HepG2 (cell line): ENCODE data around the gene TMEM258. TPM values are rescaled to one million over a fixed set of nuclear protein-coding genes. Genes with fewer than 3 reads are reported as not detected.
A peak's percentile ranks its signal among the peaks of the same experiment; 100 is the strongest.

Experiments used
- ASH2L ChIP-seq: fragments of 300-600, 200-600 bp; sonication (generic); IDR thresholded peaks from 2 replicates; pipeline ENCODE4 v1.7.0; 2017; ENCODE audit warnings: low read depth, mild to moderate bottlenecking, moderate library complexity, mixed read lengths, low read length; ENCODE audit not compliant: insufficient read length
- KAT8 ChIP-seq: IDR thresholded peaks from 2 replicates; pipeline ENCODE4 v1.6.1; 2016; ENCODE audit warnings: missing genetic modification reagents, missing compliant biosample characterization
- KLF11 ChIP-seq: IDR thresholded peaks from 2 replicates; pipeline ENCODE4 v1.6.1; 2016; ENCODE audit warnings: missing compliant biosample characterization
- MNT ChIP-seq: fragments of 450-650 bp; IDR thresholded peaks from 2 replicates; pipeline ENCODE4 v1.6.1; 2016
- NFE2L1 ChIP-seq: sonication (generic); formaldehyde crosslinking; IDR thresholded peaks from 2 replicates; pipeline ENCODE4 v1.4.0; 2020; ENCODE audit warnings: missing genetic modification reagents, mild to moderate bottlenecking, borderline replicate concordance
- NFYC ChIP-seq: IDR thresholded peaks from 2 replicates; pipeline ENCODE4 v1.6.1; 2016; ENCODE audit warnings: missing genetic modification reagents, missing compliant biosample characterization
- PHF8 ChIP-seq: sonication (generic); formaldehyde crosslinking; IDR thresholded peaks from 2 replicates; pipeline ENCODE4 v1.5.0; 2020; ENCODE audit warnings: missing genetic modification reagents
- POLR2G ChIP-seq: fragments of 200-400 bp; formaldehyde crosslinking; IDR thresholded peaks from 2 replicates; pipeline ENCODE4 v1.6.1; 2018; ENCODE audit warnings: mild to moderate bottlenecking, low read depth, low read length, moderate library complexity
- SIX1 ChIP-seq: sonication (generic); formaldehyde crosslinking; IDR thresholded peaks from 2 replicates; pipeline ENCODE4 v1.4.0; 2020; ENCODE audit warnings: missing genetic modification reagents, borderline replicate concordance
- SMAD3 ChIP-seq: sonication (generic); formaldehyde crosslinking; IDR thresholded peaks from 2 replicates; pipeline ENCODE4 v1.4.0; 2020; ENCODE audit warnings: missing genetic modification reagents
- SMARCC2 ChIP-seq: fragments of 450-650 bp; IDR thresholded peaks from 2 replicates; pipeline ENCODE4 v1.6.1; 2017; ENCODE audit warnings: antibody characterized with exemption, mild to moderate bottlenecking
- SP1 ChIP-seq, 2 experiments: fragments of 450-650 bp in 1 of 2; sonication (generic) in 1 of 2; formaldehyde crosslinking in 1 of 2; IDR thresholded peaks; 2 replicates each; pipeline versions ENCODE4 v1.4.0 to v1.6.1; 2016 to 2020; ENCODE audit warnings: missing genetic modification reagents in 1 of 2
- TARDBP ChIP-seq: sonication (generic); formaldehyde crosslinking; IDR thresholded peaks from 2 replicates; pipeline ENCODE4 v1.8.0; 2022; ENCODE audit warnings: mild to moderate bottlenecking, missing genetic modification reagents
- XBP1 ChIP-seq: sonication (generic); formaldehyde crosslinking; IDR thresholded peaks from 2 replicates; pipeline ENCODE4 v1.5.0; 2020; ENCODE audit warnings: missing genetic modification reagents
- YEATS2 ChIP-seq: sonication (generic); formaldehyde crosslinking; IDR thresholded peaks from 2 replicates; pipeline ENCODE4 v1.4.0; 2020; ENCODE audit warnings: missing genetic modification reagents, borderline replicate concordance
- ZFP62 ChIP-seq: sonication (generic); formaldehyde crosslinking; IDR thresholded peaks from 2 replicates; pipeline ENCODE4 v1.4.0; 2020; ENCODE audit warnings: missing genetic modification reagents
- ZNF234 ChIP-seq: sonication (generic); formaldehyde crosslinking; conservative IDR thresholded peaks from 2 replicates; pipeline ENCODE4 v1.5.1; 2020; ENCODE audit warnings: mild to moderate bottlenecking, missing genetic modification reagents
- ZNF576 ChIP-seq: sonication (generic); formaldehyde crosslinking; IDR thresholded peaks from 2 replicates; pipeline ENCODE4 v1.4.0; 2020; ENCODE audit warnings: mild to moderate bottlenecking, missing genetic modification reagents
- ZNF580 ChIP-seq: IDR thresholded peaks from 2 replicates; pipeline ENCODE4 v1.6.1; 2016; ENCODE audit warnings: low read depth, borderline replicate concordance
- ZNF704 ChIP-seq: sonication (generic); formaldehyde crosslinking; IDR thresholded peaks from 2 replicates; pipeline ENCODE4 v1.8.1; 2023; ENCODE audit warnings: mild to moderate bottlenecking, inconsistent platforms, moderate library complexity, missing genetic modification reagents, borderline replicate concordance
- polyA plus RNA-seq, 8 experiments: library from polyadenylated mRNA; depleted of rRNA in 3 of 8; stranded (reverse) in 7 of 8; unstranded in 1 of 8; fragments of >200 nt; fragmentation: Illumina TruSeq in 4 of 8; extraction: Trizol in 4 of 8; gene quantifications; 2 replicates each; pipeline versions ENCODE4 v1.2.1 to v1.2.3, GENCODE V29; 2011 to 2016; ENCODE audit warnings: low read depth in 4 of 8, missing spikeins in 1 of 8, mixed read lengths in 1 of 8; ENCODE audit not compliant: insufficient read depth in 1 of 8
- total RNA-seq, 5 experiments: library from RNA; depleted of rRNA; stranded (reverse); fragments of >200 nt; fragmentation: Illumina TruSeq; extraction: Trizol; gene quantifications; 2 replicates each; pipeline ENCODE4 v1.2.3, GENCODE V29; 2016; ENCODE audit warnings: low read depth in 1 of 5
- TF ChIP-seq, protein P1 (sequence below): sonication (generic); formaldehyde crosslinking; IDR thresholded peaks from 2 replicates; pipeline ENCODE4 v1.8.1; 2023; ENCODE audit warnings: mild to moderate bottlenecking, missing genetic modification reagents, borderline replicate concordance
- TF ChIP-seq, protein P2 (sequence below): sonication (generic); formaldehyde crosslinking; IDR thresholded peaks from 2 replicates; pipeline ENCODE4 v1.4.0; 2020; ENCODE audit warnings: missing genetic modification reagents
- TF ChIP-seq, protein P3 (sequence below): sonication (generic); formaldehyde crosslinking; IDR thresholded peaks from 2 replicates; pipeline ENCODE4 v1.9.0; 2021; ENCODE audit warnings: missing genetic modification reagents, mild to moderate bottlenecking, borderline replicate concordance

Gene TMEM258
- total and polyA plus RNA-seq, 2 of the 13 experiments (the other 11 are each of a cell fraction or from before 2014, with no cell fraction given): 175 to 424 TPM

DNA sequence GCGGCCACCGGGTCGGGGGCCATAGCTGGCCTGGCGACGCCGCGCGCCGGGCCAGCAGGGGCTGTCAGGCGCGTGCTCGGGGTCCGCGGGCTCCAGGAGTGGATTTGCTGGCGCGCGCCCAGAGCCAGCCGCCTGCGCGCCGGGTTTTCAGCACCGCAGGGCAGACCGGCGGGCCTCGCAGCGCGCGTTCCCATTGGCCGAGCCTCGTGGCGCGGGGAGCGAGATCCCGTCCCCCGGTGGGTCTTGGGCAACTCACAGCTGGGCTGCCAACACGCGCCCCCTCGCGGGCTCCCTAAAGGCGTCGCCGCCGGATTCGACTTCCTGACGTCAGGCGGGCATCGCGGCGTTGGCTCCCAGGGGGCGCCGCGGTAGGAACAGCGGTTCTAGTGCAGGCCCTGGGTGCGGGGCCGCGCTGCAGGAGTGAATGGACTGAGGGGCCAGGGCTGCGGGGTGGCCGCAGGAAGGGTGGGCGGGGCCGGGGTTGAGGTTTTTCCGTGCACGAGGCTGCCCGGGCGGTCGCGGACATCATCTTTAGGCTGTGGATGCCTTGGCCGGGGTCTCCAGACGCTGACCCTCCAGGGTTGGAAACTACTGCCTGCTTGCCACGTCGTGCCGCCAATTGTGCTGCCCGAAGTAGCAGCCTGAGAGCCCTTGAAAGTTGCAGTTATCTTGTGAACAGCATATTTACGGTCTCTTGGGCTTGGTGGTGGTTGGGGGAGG, 24.5 kb upstream of the TMEM258 start, which contains the start of gene FADS1 (continued):
- TF ChIP-seq SMAD3 (CRISPR knock-in tag): peak; percentile 81; the same call in 1 of the 2 replicates
- TF ChIP-seq, protein P1, sequence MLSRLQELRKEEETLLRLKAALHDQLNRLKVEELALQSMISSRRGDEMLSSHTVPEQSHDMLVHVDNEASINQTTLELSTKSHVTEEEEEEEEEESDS (CRISPR knock-in tag): no peak
- TF ChIP-seq, protein P2, sequence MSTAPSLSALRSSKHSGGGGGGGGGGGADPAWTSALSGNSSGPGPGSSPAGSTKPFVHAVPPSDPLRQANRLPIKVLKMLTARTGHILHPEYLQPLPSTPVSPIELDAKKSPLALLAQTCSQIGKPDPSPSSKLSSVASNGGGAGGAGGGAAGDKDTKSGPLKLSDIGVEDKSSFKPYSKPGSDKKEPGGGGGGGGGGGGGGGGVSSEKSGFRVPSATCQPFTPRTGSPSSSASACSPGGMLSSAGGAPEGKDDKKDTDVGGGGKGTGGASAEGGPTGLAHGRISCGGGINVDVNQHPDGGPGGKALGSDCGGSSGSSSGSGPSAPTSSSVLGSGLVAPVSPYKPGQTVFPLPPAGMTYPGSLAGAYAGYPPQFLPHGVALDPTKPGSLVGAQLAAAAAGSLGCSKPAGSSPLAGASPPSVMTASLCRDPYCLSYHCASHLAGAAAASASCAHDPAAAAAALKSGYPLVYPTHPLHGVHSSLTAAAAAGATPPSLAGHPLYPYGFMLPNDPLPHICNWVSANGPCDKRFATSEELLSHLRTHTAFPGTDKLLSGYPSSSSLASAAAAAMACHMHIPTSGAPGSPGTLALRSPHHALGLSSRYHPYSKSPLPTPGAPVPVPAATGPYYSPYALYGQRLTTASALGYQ: peak; percentile 42; the same call in 1 of the 2 replicates
- TF ChIP-seq POLR2G: peak; percentile 53; the same call in 1 of the 2 replicates
- no peak for TF ChIP-seq ZNF704 (CRISPR knock-in tag)
- TF ChIP-seq TARDBP: 0 out of 2 replicates have a peak, but pooled peaks have one; percentile 60
- peak; percentile 61; the same call in 1 of the 2 replicates for TF ChIP-seq ZNF576 (CRISPR knock-in tag)
- TF ChIP-seq SIX1 (CRISPR knock-in tag): 0 out of 2 replicates have a peak, but pooled peaks have one; percentile 8
- peak; percentile 68 for TF ChIP-seq ASH2L
- no peak for TF ChIP-seq NFE2L1 (CRISPR knock-in tag)
- TF ChIP-seq SMARCC2: no peak
- TF ChIP-seq NFYC: peak; percentile 79
- no peak for TF ChIP-seq KLF11 (CRISPR knock-in tag)
- TF ChIP-seq SP1 (IDR thresholded peaks at IDR 0.05): no peak
- peak; percentile 14; the same call in 1 of the 2 replicates for TF ChIP-seq SP1 (CRISPR knock-in tag; IDR thresholded peaks at IDR 0.05)
- TF ChIP-seq, protein P3, sequence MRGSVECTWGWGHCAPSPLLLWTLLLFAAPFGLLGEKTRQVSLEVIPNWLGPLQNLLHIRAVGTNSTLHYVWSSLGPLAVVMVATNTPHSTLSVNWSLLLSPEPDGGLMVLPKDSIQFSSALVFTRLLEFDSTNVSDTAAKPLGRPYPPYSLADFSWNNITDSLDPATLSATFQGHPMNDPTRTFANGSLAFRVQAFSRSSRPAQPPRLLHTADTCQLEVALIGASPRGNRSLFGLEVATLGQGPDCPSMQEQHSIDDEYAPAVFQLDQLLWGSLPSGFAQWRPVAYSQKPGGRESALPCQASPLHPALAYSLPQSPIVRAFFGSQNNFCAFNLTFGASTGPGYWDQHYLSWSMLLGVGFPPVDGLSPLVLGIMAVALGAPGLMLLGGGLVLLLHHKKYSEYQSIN: no peak
- TF ChIP-seq ZNF234 (CRISPR knock-in tag): no peak; the same call in 1 of the 2 replicates
- peak; percentile 66 for TF ChIP-seq MNT
- TF ChIP-seq KAT8 (CRISPR knock-in tag): peak; percentile 86; the same call in 1 of the 2 replicates
- no peak for TF ChIP-seq ZFP62
- TF ChIP-seq ZNF580 (CRISPR knock-in tag): peak; percentile 67; the same call in 1 of the 2 replicates
- peak; percentile 90 for TF ChIP-seq YEATS2 (CRISPR knock-in tag)
- 0 out of 2 replicates have a peak, but pooled peaks have one; percentile 25 for TF ChIP-seq XBP1
- TF ChIP-seq PHF8 (CRISPR knock-in tag): peak; percentile 58; the same call in 1 of the 2 replicates
